ENCODE results near the gene COL4A1.

Gene COL4A1

GRCh38 chr13:110251193-110251819 lies 55.7 kb downstream of the COL4A1 start:
- no peak for DNase-seq

- peak; percentile 70 for DNase-seq
Measured at GRCh38 chr13:110250258-110250891, 56.6 kb downstream of the COL4A1 start.

GRCh38 chr13:110249326-110249725 lies 57.6 kb downstream of the COL4A1 start:
- no peak for DNase-seq

- no peak for DNase-seq
Measured at GRCh38 chr13:110248449-110249143, 58.4 kb downstream of the COL4A1 start.

GRCh38 chr13:110246530-110246929 lies 60.4 kb downstream of the COL4A1 start:
- no peak for DNase-seq

- peak; percentile 52 for DNase-seq
Measured at GRCh38 chr13:110245416-110245899, 61.5 kb downstream of the COL4A1 start.

GRCh38 chr13:110244976-110245375 lies 62.0 kb downstream of the COL4A1 start:
- DNase-seq, result no peak

- peak; percentile 71 for DNase-seq
Measured at GRCh38 chr13:110244071-110244830, 62.7 kb downstream of the COL4A1 start.

- no peak for DNase-seq
Measured at GRCh38 chr13:110242615-110243014, 64.3 kb downstream of the COL4A1 start.

GRCh38 chr13:110240943-110241342 lies 66.0 kb downstream of the COL4A1 start:
- DNase-seq, result no peak

GRCh38 chr13:110240352-110240751 lies 66.6 kb downstream of the COL4A1 start:
- no peak for DNase-seq

GRCh38 chr13:110239280-110240125 lies 67.5 kb downstream of the COL4A1 start:
- no peak for DNase-seq

GRCh38 chr13:110238818-110239195 lies 68.2 kb downstream of the COL4A1 start:
- no peak for DNase-seq

- no peak for DNase-seq
Measured at GRCh38 chr13:110237875-110238817, 68.8 kb downstream of the COL4A1 start.

GRCh38 chr13:110236831-110237261 lies 70.1 kb downstream of the COL4A1 start:
- DNase-seq, result no peak

- no peak for DNase-seq
Measured at GRCh38 chr13:110236431-110236830, 70.5 kb downstream of the COL4A1 start.

GRCh38 chr13:110234532-110234931 lies 72.4 kb downstream of the COL4A1 start:
- no peak for DNase-seq

GRCh38 chr13:110233951-110234280 lies 73.0 kb downstream of the COL4A1 start:
- DNase-seq, result no peak

- peak; percentile 87 for DNase-seq
Measured at GRCh38 chr13:110233181-110233950, 73.6 kb downstream of the COL4A1 start.

GRCh38 chr13:110232756-110233155 lies 74.2 kb downstream of the COL4A1 start:
- DNase-seq, result no peak

All from fibroblast of skin of right quadriceps (primary cell).